GM23248 (cell line): ENCODE data around the gene PEMT. TPM values are rescaled to one million over a fixed set of nuclear protein-coding genes. Genes with fewer than 3 reads are reported as not detected.

Experiments
- DNase-seq: peaks from one replicate; pipeline ENCODE4 v3.0.0-alpha.2; 2015
- H2AFZ ChIP-seq: fragments of 200-600 bp; sonication (generic); 2 replicates; pipeline ENCODE4 v1.6.1; 2016; ENCODE audit warnings: antibody characterized with exemption
- H3F3A ChIP-seq: fragments of 200-600 bp; sonication (generic); 2 replicates; pipeline ENCODE4 v1.6.1; 2016; ENCODE audit warnings: mild to moderate bottlenecking, antibody characterized with exemption, mixed run types; ENCODE audit not compliant: insufficient read depth
- H3K27ac ChIP-seq: fragments of 200-600 bp; sonication (generic); 2 replicates; pipeline ENCODE4 v1.5.1; 2016; ENCODE audit warnings: mild to moderate bottlenecking
- H3K27me3 ChIP-seq: fragments of 200-600 bp; sonication (generic); replicated peaks from 2 replicates; pipeline ENCODE4 v1.6.1; 2016; ENCODE audit warnings: mild to moderate bottlenecking; ENCODE audit not compliant: insufficient read depth
- H3K36me3 ChIP-seq: fragments of 200-600 bp; sonication (generic); 2 replicates; pipeline ENCODE4 v1.6.1; 2016; ENCODE audit warnings: low read depth, mild to moderate bottlenecking
- H3K4me1 ChIP-seq: fragments of 200-600 bp; sonication (generic); 2 replicates; pipeline ENCODE4 v1.6.1; 2016; ENCODE audit warnings: mild to moderate bottlenecking; ENCODE audit not compliant: insufficient read depth
- H3K4me2 ChIP-seq: fragments of 200-600 bp; sonication (generic); one replicate; pipeline ENCODE4 v1.6.1; 2016; ENCODE audit warnings: mild to moderate bottlenecking; ENCODE audit not compliant: unreplicated experiment
- H3K4me3 ChIP-seq: fragments of 200-600 bp; sonication (generic); 2 replicates; pipeline ENCODE4 v1.5.1; 2016; ENCODE audit warnings: mild to moderate bottlenecking
- H3K79me2 ChIP-seq: fragments of 200-600 bp; sonication (generic); 2 replicates; pipeline ENCODE4 v1.6.1; 2016; ENCODE audit warnings: mild to moderate bottlenecking; ENCODE audit not compliant: insufficient read depth
- H3K9ac ChIP-seq: fragments of 200-600 bp; sonication (generic); 2 replicates; pipeline ENCODE4 v1.6.1; 2016; ENCODE audit warnings: mild to moderate bottlenecking
- H3K9me2 ChIP-seq: fragments of 200-600 bp; sonication (generic); 2 replicates; pipeline ENCODE4 v1.6.1; 2016; ENCODE audit warnings: mixed run types, mild to moderate bottlenecking, moderate library complexity; ENCODE audit not compliant: insufficient read depth
- H3K9me3 ChIP-seq: fragments of 200-600 bp; sonication (generic); one replicate; pipeline ENCODE4 v1.6.1; 2017; ENCODE audit warnings: low read depth
- H4K20me1 ChIP-seq: fragments of 200-600 bp; sonication (generic); 2 replicates; pipeline ENCODE4 v1.6.0; 2016; ENCODE audit not compliant: insufficient read depth
- EZH2 ChIP-seq: fragments of 200-600 bp; sonication (generic); IDR thresholded peaks from 2 replicates; pipeline ENCODE4 v1.6.1; 2018; ENCODE audit warnings: antibody characterized with exemption, mild to moderate bottlenecking; ENCODE audit not compliant: insufficient read depth, poor library complexity, severe bottlenecking
- EZH2phosphoT487 ChIP-seq: fragments of 200-600 bp; sonication (generic); IDR thresholded peaks from 2 replicates; pipeline ENCODE4 v1.6.1; 2018; ENCODE audit warnings: antibody characterized with exemption, moderate library complexity, mild to moderate bottlenecking, low read depth; ENCODE audit not compliant: insufficient read depth
- WGBS, 2 experiments: methylation state at CpG; one replicate each; pipeline ENCODE4 v1.1.6; 2015 to 2017; ENCODE audit warnings: low lambda C conversion rate in 2 of 2, low coverage in 1 of 2; ENCODE audit errors: missing lambda C conversion rate in 2 of 2; 5-methylcytosine and 5-hydroxymethylcytosine counted together
- in situ Hi-C: fragments of 300-500 bp; cut with MboI; formaldehyde crosslinking; loops from 2 replicates; pipeline ENCODE4 v1.15.0; 2020
- polyA plus RNA-seq: library from polyadenylated mRNA; unstranded; fragments of >200 nt; fragmentation: Nextera tagmentation; extraction: Ambion mirVana; gene quantifications from 2 replicates; pipeline ENCODE4 v1.2.1, GENCODE V29; 2016
- small RNA-seq: library from RNA; depleted of rRNA; stranded (forward); fragments of <200 nt; gene quantifications from one replicate; pipeline ENCODE3, GENCODE V24; 2014; ENCODE audit warnings: low read depth, low replicate concordance
- total RNA-seq: library from RNA; depleted of rRNA; stranded (reverse); fragments of >200 nt; shearing (Covaris generic); gene quantifications from 2 replicates; pipeline ENCODE4 v1.2.3, GENCODE V29; 2014; rRNA removed

The PEMT gene
- total and polyA plus RNA-seq, 2 experiments from 2014 or later = 62.0 to 68.7 TPM

DNA sequence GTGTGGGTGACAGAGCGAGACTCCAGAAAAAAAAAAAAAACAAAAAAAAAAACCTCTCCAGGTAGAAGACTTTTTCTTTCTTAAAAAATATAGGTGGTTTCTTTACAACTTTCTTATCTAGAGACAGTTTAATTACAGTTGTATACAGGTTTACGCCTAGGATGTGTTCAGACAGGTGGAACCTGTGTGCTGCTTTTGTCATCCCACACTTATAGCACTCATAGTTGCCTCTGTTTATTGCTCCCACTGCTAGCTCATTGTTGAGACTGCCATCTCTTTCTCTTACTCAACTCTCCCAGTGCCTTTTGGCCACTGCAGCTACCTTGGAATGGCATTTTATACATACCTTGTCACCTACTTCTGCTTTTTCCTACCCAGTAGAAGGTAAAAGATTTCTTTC lies 133.8 kb downstream of the PEMT start:
- Histone ChIP-seq H3K4me1 (no peaks in the 10 kb centered on the region), H2AFZ (no peak overlapping the region), H4K20me1 (no peaks in the 10 kb centered on the region), H3K9ac (no peak overlapping the region), H3K4me3 (no peak overlapping the region), H3K27me3 (0 out of 2 replicates have a peak, but pooled peaks cover 3% of the 10 kb centered on the region), H3F3A (no peaks in the 10 kb centered on the region), H3K9me3 (no peaks in the 10 kb centered on the region), H3K9me2 (no peaks in the 10 kb centered on the region), H3K4me2 (no peak overlapping the region), H3K36me3 (no peaks in the 10 kb centered on the region), H3K79me2 (no peaks in the 10 kb centered on the region), H3K27ac (no peak overlapping the region)
- DNase-seq = no peak
- in situ Hi-C loops = no loop called here
- TF ChIP-seq EZH2phosphoT487 (no peak), EZH2 (no peak)
- 78 to 85% methylated on average over 2 of the region's 2 CpGs for WGBS, 2 experiments

- DNase-seq = no peak
- Histone ChIP-seq H3K79me2 (no peaks in the 10 kb centered on the region), H4K20me1 (no peaks in the 10 kb centered on the region), H3K9ac (no peak overlapping the region), H3K9me2 (no peaks in the 10 kb centered on the region), H3K4me3 (no peak overlapping the region), H3K9me3 (no peaks in the 10 kb centered on the region), H2AFZ (no peak overlapping the region), H3K27ac (no peak overlapping the region), H3K4me2 (no peak overlapping the region), H3K4me1 (no peaks in the 10 kb centered on the region), H3K36me3 (no peaks in the 10 kb centered on the region), H3K27me3 (0 out of 2 replicates have a peak, but pooled peaks cover 3% of the 10 kb centered on the region), H3F3A (no peaks in the 10 kb centered on the region)
- no peak for TF ChIP-seq EZH2phosphoT487
- TF ChIP-seq EZH2 = no peak
- 84 to 86% methylated on average over 19 of the region's 19 CpGs for WGBS, 2 experiments
- in situ Hi-C loops = no loop called here
Measured at GRCh38 chr17:17456251-17456650, 135.3 kb downstream of the PEMT start.

Small RNAs within 50 kb of the gene (small RNA-seq; reads per million reads assigned to genes)
- gene RF00019 (not detected), gene RNU6-468P (not detected)

Other genes starting within 250 kb of the PEMT start
- 9.6 and 10.3 TPM in 2 replicates for gene MED9, start 114.7 kb downstream of the PEMT start, total RNA-seq
- gene MED9, start 114.7 kb downstream of the PEMT start, polyA plus RNA-seq = 9.8 and 10.0 TPM in 2 replicates
- gene RASD1, start 95.3 kb downstream of the PEMT start, total RNA-seq = 0.89 and 2.2 TPM in 2 replicates
- 1.2 and 1.5 TPM in 2 replicates for gene RASD1, start 95.3 kb downstream of the PEMT start, polyA plus RNA-seq
- 9.1 and 17.8 TPM in 2 replicates for gene RAI1, start 89.8 kb upstream of the PEMT start, total RNA-seq
- gene RAI1, start 89.8 kb upstream of the PEMT start, polyA plus RNA-seq = 4.4 and 5.2 TPM in 2 replicates
- 34.4 and 36.2 TPM in 2 replicates for gene SREBF1, start 245.3 kb upstream of the PEMT start, total RNA-seq
- 14.3 and 19.2 TPM in 2 replicates for gene SREBF1, start 245.3 kb upstream of the PEMT start, polyA plus RNA-seq